CD4-positive, alpha-beta T cell (primary cell): ENCODE measurements around the gene CCT7. TPM values are rescaled to one million over a fixed set of nuclear protein-coding genes. Genes with fewer than 3 reads are reported as not detected.

Experiments
- ATAC-seq: fragments of 200-7000 bp; cut with Tn5 transposase; one replicate; pipeline ENCODE4 v1.10.0; 2022; ENCODE audit warnings: mild to moderate bottlenecking; ENCODE audit not compliant: poor library complexity
- CTCF ChIA-PET: fragments of 350-600 bp; sonication (Branson Sonifier 250); formaldehyde crosslinking; loops from one replicate; lab custom pipeline; 2021; ENCODE audit warnings: antibody characterized with exemption, inconsistent platforms; lab: Charles Lee
- POLR2A ChIA-PET: fragments of 350-600 bp; sonication (Branson Sonifier 250); formaldehyde crosslinking; loops from one replicate; lab custom pipeline; 2021; ENCODE audit warnings: antibody characterized with exemption, inconsistent platforms; lab: Charles Lee
- DNase-seq, 14 experiments: peaks; one replicate each; pipeline ENCODE4 v3.0.0-alpha.2; 2013 to 2020; ENCODE audit warnings: mixed read lengths in 2 of 14
- H3K27ac ChIP-seq, 2 donors: one replicate each; pipeline versions ENCODE4 v1.5.1 to v1.7.0; 2013; ENCODE audit warnings: low read length in 2 of 2, low read depth in 1 of 2, mild to moderate bottlenecking in 1 of 2
- H3K27me3 ChIP-seq, 2 experiments: 1 replicate in 1 of 2; 2 replicates in 1 of 2; pipeline versions ENCODE4 v1.6.1 to v1.7.0; 2013; ENCODE audit warnings: low read length in 2 of 2, control low read depth in 1 of 2, mild to moderate bottlenecking in 1 of 2, moderate library complexity in 1 of 2; ENCODE audit not compliant: insufficient read depth in 2 of 2, control insufficient read depth in 1 of 2
- H3K36me3 ChIP-seq: one replicate; pipeline ENCODE4 v1.6.1; 2013; ENCODE audit warnings: low read length, control low read depth; ENCODE audit not compliant: insufficient read depth
- H3K4me1 ChIP-seq: one replicate; pipeline ENCODE4 v1.6.1; 2013; ENCODE audit warnings: low read length, control low read depth; ENCODE audit not compliant: insufficient read depth
- H3K4me3 ChIP-seq: one replicate; pipeline ENCODE4 v1.5.1; 2013; ENCODE audit warnings: mild to moderate bottlenecking, low read length, moderate library complexity
- H3K9me3 ChIP-seq, 2 experiments: 1 replicate in 1 of 2; 2 replicates in 1 of 2; pipeline versions ENCODE4 v1.6.1 to v1.7.0; 2013; ENCODE audit warnings: low read length in 2 of 2, mild to moderate bottlenecking in 2 of 2, control low read depth in 1 of 2, moderate library complexity in 1 of 2; ENCODE audit not compliant: control insufficient read depth in 1 of 2, insufficient read depth in 1 of 2
- H3K27ac Mint-ChIP-seq: one replicate; pipeline ENCODE4 v1.8.0; 2020; ENCODE audit warnings: mixed read lengths
- H3K27me3 Mint-ChIP-seq: one replicate; pipeline ENCODE4 v1.8.0; 2021; ENCODE audit warnings: mixed read lengths
- H3K36me3 Mint-ChIP-seq: one replicate; pipeline ENCODE4 v1.8.0; 2021; ENCODE audit warnings: low read depth, mixed read lengths
- H3K4me1 Mint-ChIP-seq: one replicate; pipeline ENCODE4 v1.8.0; 2021; ENCODE audit warnings: low read depth, mixed read lengths
- H3K4me3 Mint-ChIP-seq: one replicate; pipeline ENCODE4 v1.8.0; 2020; ENCODE audit warnings: mild to moderate bottlenecking, mixed read lengths
- H3K9me3 Mint-ChIP-seq: one replicate; pipeline ENCODE4 v1.8.0; 2020; ENCODE audit warnings: mixed read lengths
- intact Hi-C, 2 experiments: fragments of 100-400 bp; cut with DNase I in 1 of 2; cut with micrococcal nuclease in 1 of 2; formaldehyde crosslinking; loops; one replicate each; pipeline versions ENCODE4 v1.15.1 to v1.9.0; 2023 to 2025; cut with DNase I, micrococcal nuclease
- total RNA-seq, 174 experiments: library from RNA in 2 of 174; stranded (reverse) in 2 of 174; gene quantifications; one replicate each; pipeline ENCODE4 v1.2.3 and lab custom pipeline; 2021 to 2026
- TF ChIP-seq, protein P1 (sequence below): fragments of 200-600 bp; IDR thresholded peaks from one replicate; pipeline ENCODE4 v1.8.0; 2022; ENCODE audit warnings: antibody characterized with exemption, mild to moderate bottlenecking

Gene CCT7
- total RNA-seq, 2 experiments from 2014 or later = 86.9 to 96.9 TPM

DNA sequence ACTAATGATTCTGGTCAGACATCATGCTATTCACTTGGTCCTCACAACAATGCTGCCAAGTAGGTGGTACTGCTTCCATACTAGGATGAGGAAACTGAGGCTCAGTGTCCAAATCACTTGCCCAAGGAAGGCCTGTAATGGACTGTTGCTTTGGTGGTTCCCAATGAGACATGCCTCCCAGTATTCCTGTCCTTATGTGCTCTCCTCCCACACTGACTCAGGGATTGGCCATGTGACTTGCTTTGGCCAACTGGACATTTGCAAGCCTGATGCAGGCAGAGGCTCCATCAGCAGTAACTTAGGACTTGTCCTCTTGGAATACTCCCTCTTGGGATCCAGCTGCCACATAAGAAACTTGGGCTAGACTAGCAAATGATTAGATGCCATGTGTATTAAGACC lies 47.1 kb downstream of the CCT7 start:
- intact Hi-C loops = loop anchor here in 1 of 2 experiments (5.0 to 10.0 kb wide), 4 partner anchors 209 to 1674 kb away; partner anchors contain the start of genes EXOC6B, POLE4, SFXN5 and TPRKB
- H3K36me3 Mint-ChIP-seq = no peaks in the 10 kb centered on the region
- ChIA-PET CTCF (no interaction called here), POLR2A (no interaction called here)
- peaks cover 22% of the 10 kb centered on the region for H3K4me1 Mint-ChIP-seq
- H3K9me3 Mint-ChIP-seq = no peaks in the 10 kb centered on the region
- Histone ChIP-seq H3K9me3 (no peaks in the 10 kb centered on the region), H3K36me3 (no peaks in the 10 kb centered on the region), H3K27me3 (no peaks in the 10 kb centered on the region), H3K27ac (no peak overlapping the region), H3K4me1 (peaks cover 22% of the 10 kb centered on the region), H3K4me3 (no peak overlapping the region)
- H3K4me3 Mint-ChIP-seq = peak overlapping the region; percentile 22
- no peaks in the 10 kb centered on the region for H3K27me3 Mint-ChIP-seq
- no peak for ATAC-seq
- TF ChIP-seq, protein P1, sequence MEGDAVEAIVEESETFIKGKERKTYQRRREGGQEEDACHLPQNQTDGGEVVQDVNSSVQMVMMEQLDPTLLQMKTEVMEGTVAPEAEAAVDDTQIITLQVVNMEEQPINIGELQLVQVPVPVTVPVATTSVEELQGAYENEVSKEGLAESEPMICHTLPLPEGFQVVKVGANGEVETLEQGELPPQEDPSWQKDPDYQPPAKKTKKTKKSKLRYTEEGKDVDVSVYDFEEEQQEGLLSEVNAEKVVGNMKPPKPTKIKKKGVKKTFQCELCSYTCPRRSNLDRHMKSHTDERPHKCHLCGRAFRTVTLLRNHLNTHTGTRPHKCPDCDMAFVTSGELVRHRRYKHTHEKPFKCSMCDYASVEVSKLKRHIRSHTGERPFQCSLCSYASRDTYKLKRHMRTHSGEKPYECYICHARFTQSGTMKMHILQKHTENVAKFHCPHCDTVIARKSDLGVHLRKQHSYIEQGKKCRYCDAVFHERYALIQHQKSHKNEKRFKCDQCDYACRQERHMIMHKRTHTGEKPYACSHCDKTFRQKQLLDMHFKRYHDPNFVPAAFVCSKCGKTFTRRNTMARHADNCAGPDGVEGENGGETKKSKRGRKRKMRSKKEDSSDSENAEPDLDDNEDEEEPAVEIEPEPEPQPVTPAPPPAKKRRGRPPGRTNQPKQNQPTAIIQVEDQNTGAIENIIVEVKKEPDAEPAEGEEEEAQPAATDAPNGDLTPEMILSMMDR = no peak
- no peak overlapping the region for H3K27ac Mint-ChIP-seq
- DNase-seq = no peak

DNA sequence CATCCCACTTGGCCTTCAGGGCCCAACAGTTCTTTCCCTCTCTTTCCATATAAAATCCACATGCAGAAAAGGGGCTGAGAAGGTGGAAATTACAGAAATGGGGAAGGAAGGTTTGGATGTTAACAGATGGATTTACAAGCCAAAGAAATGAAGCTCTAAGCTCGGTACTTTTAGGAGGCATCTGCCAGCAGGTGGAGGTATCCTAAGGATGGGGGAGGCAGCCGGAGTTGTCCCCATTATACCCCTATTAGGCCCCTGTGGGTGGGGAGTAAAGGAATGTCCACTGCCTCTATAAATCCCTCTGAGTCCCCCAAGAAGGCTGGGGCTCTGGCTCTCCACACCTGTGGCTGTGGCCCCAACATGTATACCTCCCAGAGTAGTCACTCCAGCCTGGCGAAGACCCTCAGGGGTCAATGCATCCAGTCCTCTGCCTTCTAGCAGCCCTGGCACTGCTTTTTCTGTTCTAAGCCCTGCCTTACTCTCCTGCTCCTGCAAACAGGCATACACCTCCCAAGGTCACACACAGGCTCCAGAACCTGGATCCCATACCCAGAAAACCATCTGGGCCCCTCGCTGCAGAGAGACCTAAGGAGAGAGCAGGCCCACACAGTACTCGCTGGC lies 48.9 kb downstream of the CCT7 start:
- ATAC-seq = no peak
- peak overlapping the region; percentile 73 for H3K4me3 ChIP-seq
- Mint-ChIP-seq H3K4me1 (peaks cover 22% of the 10 kb centered on the region), H3K9me3 (no peaks in the 10 kb centered on the region), H3K27ac (peak overlapping the region; percentile 37), H3K27me3 (peaks cover under 1% of the 10 kb centered on the region), H3K4me3 (peak overlapping the region; percentile 91), H3K36me3 (no peaks in the 10 kb centered on the region)
- no peaks in the 10 kb centered on the region for H3K36me3 ChIP-seq
- ChIA-PET POLR2A (no interaction called here), CTCF (no interaction called here)
- TF ChIP-seq, protein P1 = no peak
- no peaks in the 10 kb centered on the region for H3K9me3 ChIP-seq
- intact Hi-C loops = loop anchor here in 1 of 2 experiments (5.0 to 10.0 kb wide), 4 partner anchors 211 to 1672 kb away; partner anchors contain the start of genes EXOC6B, POLE4, SFXN5 and TPRKB
- peaks cover 22% of the 10 kb centered on the region for H3K4me1 ChIP-seq
- no peaks in the 10 kb centered on the region for H3K27me3 ChIP-seq
- H3K27ac ChIP-seq = no peak overlapping the region
- no peak for DNase-seq

DNA sequence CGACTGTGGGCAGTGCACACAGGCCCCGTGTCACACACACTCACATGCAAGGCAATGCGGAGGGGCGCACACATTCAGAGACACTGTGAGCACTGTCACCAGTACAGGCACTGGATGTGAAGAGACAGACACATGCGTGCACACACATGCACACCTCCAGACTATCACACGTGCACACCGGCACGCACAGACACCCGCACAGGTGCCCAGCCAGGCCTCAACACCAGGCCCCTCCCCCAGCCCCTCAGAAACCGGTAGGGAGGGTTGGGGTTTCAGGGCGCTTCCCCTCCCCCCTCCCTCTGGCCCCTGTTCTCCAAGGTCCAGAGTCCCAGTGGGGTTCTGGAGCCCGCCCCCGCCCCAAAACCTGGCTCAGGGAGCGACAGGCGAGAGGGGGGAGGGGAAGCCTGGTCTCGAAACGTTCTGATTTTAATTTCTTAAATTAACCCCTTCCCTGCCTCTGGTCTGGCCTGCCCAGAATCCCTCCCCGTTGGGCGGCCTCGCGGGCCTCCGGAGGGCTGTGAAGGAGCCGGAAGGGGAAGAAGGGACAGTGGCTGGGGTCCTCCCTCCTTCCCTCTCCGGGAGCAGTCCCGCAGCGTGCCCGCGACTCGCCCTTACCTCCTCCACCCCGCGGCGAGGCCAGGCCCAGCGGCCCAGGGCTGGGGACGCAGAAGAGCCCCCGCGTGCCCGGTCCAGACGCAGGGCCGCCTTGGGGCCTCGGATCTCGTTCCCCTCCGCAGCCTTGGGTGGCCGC lies 49.6 kb downstream of the CCT7 start:
- CTCF ChIA-PET = no interaction called here
- ATAC-seq = peak; percentile 42

More for the DNA sequence above, 49.6 kb downstream of the CCT7 start:
- Mint-ChIP-seq H3K4me3 (peak overlapping the region; percentile 91), H3K27me3 (peaks cover 7% of the 10 kb centered on the region), H3K4me1 (peaks cover 22% of the 10 kb centered on the region), H3K36me3 (no peaks in the 10 kb centered on the region), H3K9me3 (no peaks in the 10 kb centered on the region), H3K27ac (peak overlapping the region; percentile 37)
- H3K4me3 ChIP-seq = peak overlapping the region; percentile 73
- intact Hi-C loops = loop anchor here in 1 of 2 experiments (2.0 to 10.0 kb wide), 6 partner anchors 49 to 1671 kb away; partner anchors contain the start of genes ALMS1, CCT7, EXOC6B and POLE4
- POLR2A ChIA-PET = interaction anchor here (0.8 to 2.9 kb wide), 4 partner anchors 9 to 1952 kb away, joined by 3 to 25 read pairs (median 6); partner anchors contain the start of genes CCT7, EGR4, PRADC1 and ZNF638
- no peaks in the 10 kb centered on the region for H3K27me3 ChIP-seq
- peaks cover 22% of the 10 kb centered on the region for H3K4me1 ChIP-seq
- no peaks in the 10 kb centered on the region for H3K9me3 ChIP-seq
- TF ChIP-seq, protein P1 = no peak
- no peaks in the 10 kb centered on the region for H3K36me3 ChIP-seq
- no peak overlapping the region for H3K27ac ChIP-seq
- peak in 3 of 14 experiments; percentile 16 to 50 (median 31) for DNase-seq
